Stimulated activated CD8-positive, alpha-beta memory T cell treated with anti-CD3 and anti-CD28 coated beads, Interleukin-15, amount 100 ng/mL, for 4 hours (primary cell): ENCODE measurements around the gene CDON.
"Not testable (repeated sequence)": the region's sequence is repeated elsewhere in the genome, so short reads cannot be mapped to it uniquely, and the experiment has no call there.

Source experiments
- DNase-seq, 2 donors: peaks; one replicate each; pipeline ENCODE4 v3.0.0-alpha.2; 2020; ENCODE audit warnings: low read depth in 2 of 2

CDON gene

DNA sequence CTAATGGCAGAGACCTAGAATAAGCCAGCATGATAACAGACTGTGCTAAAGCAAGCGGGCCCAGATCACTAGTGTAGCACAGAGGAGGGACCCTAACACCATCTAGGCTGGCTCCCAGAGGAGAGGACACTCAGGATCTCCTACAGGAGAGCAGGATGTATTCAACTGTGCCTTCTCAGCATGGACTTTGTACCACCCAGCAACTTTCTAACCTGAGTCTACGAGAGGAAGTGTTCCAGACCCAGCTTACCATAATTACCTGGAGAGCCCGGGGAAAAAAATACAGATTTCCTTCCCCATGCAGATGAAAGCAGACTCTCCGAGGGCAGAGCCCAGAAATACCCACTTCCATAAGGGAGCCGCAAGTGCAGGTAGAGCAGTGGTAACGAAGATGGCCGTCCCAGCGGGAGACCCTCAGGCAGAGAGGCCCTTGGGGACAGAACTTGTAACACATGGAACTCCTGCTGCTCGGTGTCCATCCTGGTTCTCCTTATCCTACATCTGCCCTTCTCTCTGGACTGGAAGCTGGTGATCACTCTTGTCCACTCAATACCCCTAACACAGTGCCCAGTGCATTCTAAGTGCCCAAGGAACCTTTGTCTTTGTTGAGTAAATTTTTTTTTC lies 138.2 kb downstream of the CDON start:
- no peak for DNase-seq

DNA sequence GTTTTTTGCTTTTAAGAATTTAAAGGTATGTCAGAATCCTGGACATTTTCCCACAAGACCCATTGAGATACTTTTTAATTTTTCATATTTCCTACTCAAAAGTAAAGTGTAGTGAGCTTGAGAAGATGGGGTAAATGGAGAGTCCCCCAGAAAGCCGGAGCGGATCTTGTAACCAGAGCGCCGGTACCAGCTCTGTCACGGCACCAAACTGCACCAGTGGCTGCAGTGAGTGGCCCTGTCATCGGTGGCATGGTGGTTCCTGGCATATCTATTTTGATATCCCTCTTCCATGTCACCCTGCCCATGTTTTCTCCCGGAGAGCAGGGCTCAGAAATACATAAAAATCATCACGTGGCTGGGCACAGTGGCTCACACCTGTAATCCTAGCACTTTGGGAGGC lies 139.0 kb downstream of the CDON start:
- no peak for DNase-seq

DNA sequence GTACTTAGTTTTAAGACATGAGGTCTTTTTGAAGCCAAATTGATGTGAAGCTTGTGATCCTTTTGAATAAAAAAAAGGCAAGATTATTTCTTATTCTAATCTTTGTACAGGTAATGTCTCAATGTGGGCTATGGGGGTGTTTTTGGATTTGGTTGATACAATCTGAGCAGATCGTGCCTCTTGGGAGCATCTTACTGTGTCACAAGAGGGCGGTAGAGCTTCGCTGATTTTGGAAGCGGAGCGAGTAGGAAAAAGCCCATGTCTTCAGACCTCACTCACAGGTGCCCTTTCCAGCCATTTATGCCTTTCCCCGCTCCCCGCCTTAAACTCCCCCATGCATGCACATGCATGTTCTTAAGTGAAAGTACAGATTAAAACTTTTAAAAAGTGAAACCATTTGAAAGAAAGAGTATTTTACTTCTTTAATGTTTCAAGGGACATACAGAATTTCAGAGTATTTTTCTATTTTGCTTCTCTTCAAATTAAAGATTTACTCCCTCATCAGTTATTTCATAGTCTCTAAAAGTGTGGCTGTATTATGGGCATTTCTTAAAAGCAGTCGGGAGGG lies 139.6 kb downstream of the CDON start:
- DNase-seq: no peak

DNA sequence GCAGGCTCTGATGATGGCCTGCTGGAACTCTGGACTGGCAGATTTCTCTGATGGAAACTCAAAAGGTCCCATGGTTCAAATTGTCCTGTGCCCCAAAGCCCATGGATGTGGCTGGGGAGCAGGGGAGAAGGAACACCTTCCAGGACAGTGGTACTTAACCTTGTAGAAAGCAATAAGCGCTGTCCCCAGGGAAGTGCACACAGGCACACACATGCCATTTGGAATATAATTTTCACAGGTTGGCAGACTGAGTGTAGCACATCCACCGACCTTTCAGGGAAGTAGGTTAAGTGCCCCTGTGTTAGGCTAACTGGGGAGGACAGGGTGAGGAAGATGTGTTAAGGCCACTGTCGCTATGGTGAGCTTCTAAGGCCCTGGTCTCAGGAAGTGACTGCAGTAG lies 140.5 kb downstream of the CDON start:
- no peak for DNase-seq

DNA sequence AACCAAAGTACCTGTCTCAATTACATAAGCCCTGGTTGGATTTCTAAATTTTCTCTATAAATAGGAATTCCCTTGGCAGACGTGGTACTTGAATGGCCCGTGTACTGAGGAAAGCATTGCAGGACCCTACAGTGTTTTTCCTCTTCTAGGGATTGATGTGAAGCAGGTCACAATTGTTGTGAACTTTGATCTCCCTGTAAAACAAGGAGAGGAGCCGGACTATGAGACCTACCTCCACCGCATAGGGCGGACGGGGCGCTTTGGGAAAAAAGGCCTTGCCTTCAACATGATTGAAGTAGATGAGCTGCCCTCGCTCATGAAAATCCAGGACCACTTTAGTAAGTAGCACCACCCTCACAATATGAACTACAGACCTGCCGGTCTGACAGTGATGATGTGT lies 141.6 kb downstream of the CDON start:
- DNase-seq: no peak

DNA sequence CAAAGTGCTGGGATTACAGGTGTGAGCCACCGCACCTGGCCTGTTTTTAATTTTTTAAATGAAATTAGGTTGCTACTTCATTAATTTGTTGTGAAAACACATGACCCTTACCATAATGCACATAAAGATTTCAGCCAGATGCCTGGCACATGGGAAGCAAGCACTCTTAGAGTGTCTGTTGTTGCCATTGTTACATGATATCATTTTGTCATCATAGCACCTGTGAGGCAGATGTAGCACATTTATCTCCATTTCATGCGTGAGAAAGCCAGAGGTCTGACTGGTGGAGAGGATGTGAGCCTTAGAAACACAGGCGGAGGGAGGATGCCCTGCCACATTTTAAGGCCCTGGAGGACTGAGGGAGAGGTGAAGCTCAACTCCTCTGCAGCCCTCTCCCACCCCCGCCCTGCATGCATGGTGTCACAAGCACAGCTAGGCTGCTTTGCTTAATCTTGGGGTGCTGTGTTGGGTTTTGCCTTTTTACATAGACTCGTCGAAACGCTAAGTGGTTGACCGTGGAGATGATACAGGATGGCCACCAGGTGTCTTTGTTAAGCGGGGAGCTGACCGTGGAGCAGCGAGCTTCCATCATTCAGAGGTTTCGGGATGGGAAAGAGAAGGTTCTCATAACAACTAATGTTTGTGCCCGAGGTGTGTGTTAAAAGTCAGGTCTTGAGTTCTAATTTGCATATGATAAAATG lies 144.4 kb downstream of the CDON start:
- DNase-seq: no peak

DNA sequence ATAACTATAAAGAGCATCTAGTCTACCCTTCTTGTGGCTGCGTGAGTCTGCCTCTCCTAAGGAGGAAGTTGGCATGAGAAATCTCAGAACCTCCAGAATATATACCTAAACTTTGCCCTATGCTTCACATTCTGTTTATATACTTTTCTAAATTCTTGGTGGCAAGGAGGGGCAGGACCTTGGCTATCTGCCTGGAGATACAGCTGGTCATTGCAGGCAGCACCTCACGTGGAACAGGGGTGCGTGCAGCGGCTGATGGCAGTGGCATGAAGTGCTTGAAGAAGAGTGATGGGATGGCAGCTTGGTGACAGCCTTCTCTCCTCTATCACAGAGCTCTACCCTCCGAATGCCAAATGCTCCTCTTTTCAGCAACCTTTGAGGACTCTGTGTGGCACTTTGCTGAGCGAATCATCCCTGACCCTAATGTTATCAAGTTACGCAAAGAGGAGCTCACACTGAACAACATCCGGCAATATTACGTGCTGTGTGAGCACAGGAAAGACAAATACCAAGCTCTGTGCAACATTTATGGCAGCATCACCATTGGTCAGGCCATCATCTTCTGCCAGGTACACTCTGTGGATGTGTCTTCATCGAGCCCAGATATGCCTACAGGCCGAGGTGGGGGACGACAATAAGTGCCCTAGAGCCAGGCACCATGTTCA lies 145.9 kb downstream of the CDON start:
- DNase-seq: no peak

DNA sequence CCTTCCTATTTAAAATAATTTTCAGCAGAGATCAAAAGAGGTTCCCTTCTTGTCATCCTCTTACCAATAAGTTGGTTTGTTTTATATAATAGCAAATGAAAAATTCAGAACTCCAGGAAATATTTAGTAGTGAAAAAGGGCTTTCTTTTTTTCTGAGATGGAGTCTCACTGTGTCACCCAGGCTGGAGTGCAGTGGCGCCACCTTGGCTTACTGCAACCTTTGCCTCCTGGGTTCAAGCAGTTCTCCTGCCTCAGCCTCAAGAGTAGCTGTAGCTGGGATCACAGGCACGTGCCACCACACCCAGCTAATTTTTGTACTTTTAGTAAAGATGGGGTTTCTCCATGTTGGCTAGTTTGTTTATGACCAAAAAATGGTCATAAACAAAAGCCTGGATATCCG lies 148.1 kb downstream of the CDON start:
- DNase-seq: not testable (repeated sequence)

DNA sequence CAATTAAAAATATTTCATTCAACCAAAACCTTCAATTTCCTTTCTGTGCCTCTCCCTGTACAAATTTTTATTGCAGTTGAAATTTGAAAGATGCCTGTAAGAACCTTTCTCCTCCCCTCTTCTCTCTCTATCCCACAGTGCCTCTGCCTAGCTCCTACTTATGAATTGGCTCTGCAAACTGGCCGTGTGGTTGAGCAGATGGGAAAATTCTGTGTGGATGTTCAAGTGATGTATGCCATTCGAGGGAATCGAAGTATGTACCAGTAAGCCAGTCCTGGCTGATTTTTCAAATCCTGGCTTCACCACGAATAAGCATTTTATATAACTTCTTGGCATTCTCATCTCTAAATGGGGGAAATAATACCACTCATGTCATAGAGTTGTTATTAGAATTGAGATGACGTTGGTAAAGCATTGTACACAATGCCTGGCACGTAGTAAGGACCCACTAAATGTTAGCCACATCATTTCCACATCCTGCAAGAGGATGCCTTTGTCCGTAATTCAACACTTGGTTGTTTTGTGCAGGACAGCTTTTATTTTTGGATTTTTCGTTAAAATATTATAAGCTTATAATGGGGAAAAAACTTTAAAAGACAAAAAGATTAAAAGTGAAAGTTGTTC lies 152.3 kb downstream of the CDON start:
- DNase-seq: no peak
